GM23338 (cell line): ENCODE data around the gene NXN. TPM values are rescaled to one million over a fixed set of nuclear protein-coding genes. Genes with fewer than 3 reads are reported as not detected.
A peak's percentile ranks its signal among the peaks of the same experiment; 100 is the strongest.

Experiments
- ATAC-seq: fragments of 200-7000 bp; cut with Tn5 transposase; 3 replicates; pipeline ENCODE4 v1.9.1; 2020
- DNase-seq: peaks from one replicate; pipeline ENCODE4 v3.0.0-alpha.2; 2015; ENCODE audit warnings: low spot score
- H2AFZ ChIP-seq: fragments of 200-600 bp; sonication (generic); 2 replicates; pipeline ENCODE4 v1.8.0; 2016; ENCODE audit warnings: antibody characterized with exemption, mild to moderate bottlenecking, moderate library complexity
- H3F3A ChIP-seq: fragments of 200-600 bp; sonication (generic); replicated peaks from 2 replicates; pipeline ENCODE4 v1.8.0; 2017; ENCODE audit warnings: antibody characterized with exemption, mixed run types, low read depth
- H3K27ac ChIP-seq: fragments of 200-600 bp; sonication (generic); 2 replicates; pipeline ENCODE4 v1.6.1; 2016; ENCODE audit warnings: low read depth
- H3K27me3 ChIP-seq: fragments of 200-600 bp; sonication (generic); 2 replicates; pipeline ENCODE4 v1.8.0; 2016; ENCODE audit warnings: mild to moderate bottlenecking, mixed run types, moderate library complexity; ENCODE audit not compliant: insufficient read depth
- H3K36me3 ChIP-seq: fragments of 200-600 bp; sonication (generic); 2 replicates; pipeline ENCODE4 v1.8.0; 2016; ENCODE audit warnings: mild to moderate bottlenecking; ENCODE audit not compliant: insufficient read depth
- H3K4me1 ChIP-seq: fragments of 200-600 bp; sonication (generic); 2 replicates; pipeline ENCODE4 v1.8.0; 2016; ENCODE audit warnings: mild to moderate bottlenecking, moderate library complexity; ENCODE audit not compliant: insufficient read depth
- H3K4me2 ChIP-seq: fragments of 200-600 bp; sonication (generic); 2 replicates; pipeline ENCODE4 v1.7.1; 2017; ENCODE audit warnings: mixed run types
- H3K4me3 ChIP-seq: fragments of 200-600 bp; sonication (generic); 2 replicates; pipeline ENCODE4 v1.6.1; 2016; ENCODE audit warnings: mixed run types
- H3K79me2 ChIP-seq: fragments of 200-600 bp; sonication (generic); replicated peaks from 2 replicates; pipeline ENCODE4 v1.8.0; 2017; ENCODE audit warnings: mild to moderate bottlenecking; ENCODE audit not compliant: insufficient read depth
- H3K9me2 ChIP-seq: fragments of 200-600 bp; sonication (generic); 2 replicates; pipeline ENCODE4 v1.8.0; 2017; ENCODE audit not compliant: insufficient read depth
- H4K20me1 ChIP-seq: fragments of 200-600 bp; sonication (generic); replicated peaks from 2 replicates; pipeline ENCODE4 v1.8.0; 2017; ENCODE audit warnings: mild to moderate bottlenecking; ENCODE audit not compliant: insufficient read depth
- H3K27ac Mint-ChIP-seq: 2 replicates; pipeline ENCODE4 v1.8.0; 2020; ENCODE audit warnings: inconsistent platforms, mild to moderate bottlenecking, moderate library complexity, mixed read lengths
- H3K27me3 Mint-ChIP-seq: 3 replicates; pipeline ENCODE4 v1.8.0; 2022; ENCODE audit warnings: low read depth, mild to moderate bottlenecking, moderate library complexity, mixed read lengths, inconsistent platforms; ENCODE audit not compliant: insufficient read depth, poor library complexity
- H3K36me3 Mint-ChIP-seq: 3 replicates; pipeline ENCODE4 v1.8.0; 2021; ENCODE audit warnings: low read depth, mild to moderate bottlenecking, inconsistent platforms, moderate library complexity, mixed read lengths
- H3K4me1 Mint-ChIP-seq: 3 replicates; pipeline ENCODE4 v1.8.0; 2020; ENCODE audit warnings: mild to moderate bottlenecking, inconsistent platforms, mixed read lengths
- H3K4me3 Mint-ChIP-seq: 3 replicates; pipeline ENCODE4 v1.8.0; 2021; ENCODE audit warnings: moderate library complexity, mild to moderate bottlenecking, inconsistent platforms, mixed read lengths
- H3K9me3 Mint-ChIP-seq: 3 replicates; pipeline ENCODE4 v1.8.0; 2020; ENCODE audit warnings: moderate library complexity, mild to moderate bottlenecking, inconsistent platforms, mixed read lengths
- EZH2 ChIP-seq: fragments of 200-600 bp; sonication (generic); IDR thresholded peaks from one replicate; pipeline ENCODE4 v1.8.0; 2017; ENCODE audit warnings: antibody characterized with exemption, mild to moderate bottlenecking, low read depth; ENCODE audit not compliant: unreplicated experiment
- POLR2AphosphoS5 ChIP-seq: IDR thresholded peaks from 2 replicates; pipeline ENCODE4 v1.6.1; 2016; ENCODE audit warnings: antibody characterized with exemption, low read depth
- ZNF114 ChIP-seq: fragments of 250-450 bp; sonication (Bioruptor Pico); IDR thresholded peaks from 2 replicates; pipeline ENCODE4 v1.5.0; 2020; ENCODE audit warnings: mild to moderate bottlenecking, moderate library complexity
- ZNF462 ChIP-seq: fragments of 250-450 bp; sonication (Bioruptor Pico); IDR thresholded peaks from 2 replicates; pipeline ENCODE4 v1.5.0; 2020; ENCODE audit warnings: mild to moderate bottlenecking, moderate library complexity
- polyA plus RNA-seq: library from polyadenylated mRNA; unstranded; fragments of >200 nt; fragmentation: Nextera tagmentation; extraction: Ambion mirVana; gene quantifications from 2 replicates; pipeline ENCODE4 v1.2.1, GENCODE V29; 2016
- total RNA-seq: library from RNA; depleted of rRNA; stranded (reverse); fragments of >200 nt; shearing (Covaris generic); gene quantifications from 2 replicates; pipeline ENCODE4 v1.2.3, GENCODE V29; 2014

Gene NXN
- total and polyA plus RNA-seq, 2 experiments from 2014 or later = 31.8 to 105 TPM

- TF ChIP-seq POLR2AphosphoS5 (no peak), ZNF462 (CRISPR knock-in tag) (no peak)
Measured at GRCh38 chr17:930258-930657, 49.3 kb downstream of the NXN start (continued).

GRCh38 chr17:929586-929985 is 50.0 kb downstream of the NXN start:
- Histone ChIP-seq H4K20me1 (peaks cover 32% of the 10 kb centered on the region), H3K27me3 (no peaks in the 10 kb centered on the region), H3F3A (peaks cover 15% of the 10 kb centered on the region), H3K36me3 (no peaks in the 10 kb centered on the region), H3K4me2 (no peak overlapping the region), H3K4me3 (no peak overlapping the region), H2AFZ (no peak overlapping the region), H3K27ac (peak overlapping the region; percentile 61), H3K9me2 (no peaks in the 10 kb centered on the region), H3K4me1 (peaks cover 50% of the 10 kb centered on the region), H3K79me2 (peaks cover 92% of the 10 kb centered on the region)
- H3K4me3 Mint-ChIP-seq = no peak overlapping the region
- peaks cover 8% of the 10 kb centered on the region for H3K27me3 Mint-ChIP-seq
- TF ChIP-seq EZH2 (no peak), ZNF114 (CRISPR knock-in tag) (no peak), POLR2AphosphoS5 (no peak), ZNF462 (CRISPR knock-in tag) (no peak)
- ATAC-seq = no peak
- no peaks in the 10 kb centered on the region for H3K9me3 Mint-ChIP-seq
- peaks cover 3% of the 10 kb centered on the region; the same call in 2 of the 3 replicates for H3K36me3 Mint-ChIP-seq
- H3K4me1 Mint-ChIP-seq = peaks cover 60% of the 10 kb centered on the region
- DNase-seq = no peak
- no peak overlapping the region; the same call in 1 of the 2 replicates for H3K27ac Mint-ChIP-seq
